Coronary artery (tissue), 2 donors: ENCODE measurements around the gene PRDM2.
A peak's percentile ranks its signal among the peaks of the same experiment; 100 is the strongest.

Experiments used
- DNase-seq: peaks from one replicate; pipeline ENCODE4 v3.0.0-alpha.2; 2017; ENCODE audit warnings: low spot score
- H3K27ac ChIP-seq, 2 donors: fragments of 200-600 bp; sonication (generic); one replicate each; pipeline ENCODE4 v1.5.1; 2016 to 2019
- H3K4me3 ChIP-seq: fragments of 200-600 bp; sonication (generic); 2 replicates; pipeline ENCODE4 v1.5.1; 2016; ENCODE audit warnings: mild to moderate bottlenecking, moderate library complexity
- TF ChIP-seq, protein P1 (sequence below): fragments of 200-600 bp; sonication (generic); IDR thresholded peaks from one replicate; pipeline ENCODE4 v1.5.1; 2019; ENCODE audit warnings: antibody characterized with exemption

Gene PRDM2

DNA sequence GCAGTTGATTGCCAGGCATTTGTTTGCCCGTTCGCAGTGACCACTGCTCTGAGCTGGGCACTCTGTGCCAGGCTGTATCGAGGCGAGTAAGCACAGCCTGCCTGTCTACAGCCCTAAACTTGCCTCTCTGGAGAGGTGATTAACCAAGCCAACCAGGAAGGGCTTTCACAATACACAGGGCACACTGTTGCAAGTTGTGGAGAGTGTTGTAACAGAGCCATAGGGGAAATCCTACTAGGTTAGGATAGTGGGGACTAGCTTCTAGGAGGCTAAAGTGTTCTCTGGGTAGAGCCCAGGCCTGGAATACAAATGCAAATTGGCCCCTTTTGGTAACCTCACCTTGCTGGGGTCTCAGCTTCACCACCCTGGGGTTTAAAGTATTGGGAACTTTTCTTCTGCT, 23.8 kb downstream of the PRDM2 start:
- no peak for DNase-seq

DNA sequence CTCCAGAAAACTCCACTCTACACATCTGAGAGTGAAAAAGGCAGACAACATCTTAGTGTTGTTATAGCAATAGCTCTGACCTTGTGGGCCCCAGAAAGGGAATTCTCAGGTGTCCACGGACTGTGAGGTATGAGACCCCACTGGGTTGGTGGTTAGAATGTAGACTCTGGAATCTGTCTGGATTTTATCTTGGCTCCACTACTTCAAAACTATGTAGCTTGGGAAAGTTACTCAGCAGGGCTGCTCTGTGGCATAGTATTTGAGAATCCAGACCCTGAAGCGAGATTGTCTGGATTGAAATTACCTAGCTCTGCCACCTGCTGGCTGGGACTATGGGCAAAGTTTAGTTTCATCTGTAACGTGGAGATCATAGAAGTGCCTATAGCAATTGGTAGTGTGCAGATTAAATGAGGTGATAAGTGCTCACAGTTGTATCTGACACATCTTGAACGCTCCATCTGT, 25.8 kb downstream of the PRDM2 start:
- TF ChIP-seq, protein P1, sequence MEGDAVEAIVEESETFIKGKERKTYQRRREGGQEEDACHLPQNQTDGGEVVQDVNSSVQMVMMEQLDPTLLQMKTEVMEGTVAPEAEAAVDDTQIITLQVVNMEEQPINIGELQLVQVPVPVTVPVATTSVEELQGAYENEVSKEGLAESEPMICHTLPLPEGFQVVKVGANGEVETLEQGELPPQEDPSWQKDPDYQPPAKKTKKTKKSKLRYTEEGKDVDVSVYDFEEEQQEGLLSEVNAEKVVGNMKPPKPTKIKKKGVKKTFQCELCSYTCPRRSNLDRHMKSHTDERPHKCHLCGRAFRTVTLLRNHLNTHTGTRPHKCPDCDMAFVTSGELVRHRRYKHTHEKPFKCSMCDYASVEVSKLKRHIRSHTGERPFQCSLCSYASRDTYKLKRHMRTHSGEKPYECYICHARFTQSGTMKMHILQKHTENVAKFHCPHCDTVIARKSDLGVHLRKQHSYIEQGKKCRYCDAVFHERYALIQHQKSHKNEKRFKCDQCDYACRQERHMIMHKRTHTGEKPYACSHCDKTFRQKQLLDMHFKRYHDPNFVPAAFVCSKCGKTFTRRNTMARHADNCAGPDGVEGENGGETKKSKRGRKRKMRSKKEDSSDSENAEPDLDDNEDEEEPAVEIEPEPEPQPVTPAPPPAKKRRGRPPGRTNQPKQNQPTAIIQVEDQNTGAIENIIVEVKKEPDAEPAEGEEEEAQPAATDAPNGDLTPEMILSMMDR: no peak
- DNase-seq: no peak
- Histone ChIP-seq H3K27ac (no peak overlapping the region), H3K4me3 (no peak overlapping the region)

More for the DNA sequence above, 23.8 kb downstream of the PRDM2 start:
- Histone ChIP-seq H3K27ac (no peak overlapping the region), H3K4me3 (no peak overlapping the region)
- TF ChIP-seq, protein P1: no peak

GRCh38 chr1:13728091-13728715, 28.2 kb downstream of the PRDM2 start:
- Histone ChIP-seq H3K4me3 (no peak overlapping the region), H3K27ac (no peak overlapping the region)
- DNase-seq: no peak
- TF ChIP-seq, protein P1: no peak

- TF ChIP-seq, protein P1: no peak
- no peak for DNase-seq
- Histone ChIP-seq H3K4me3 (no peak overlapping the region), H3K27ac (no peak overlapping the region)
Measured at GRCh38 chr1:13730291-13730690, 30.3 kb downstream of the PRDM2 start.

GRCh38 chr1:13730751-13731482, 30.9 kb downstream of the PRDM2 start:
- TF ChIP-seq, protein P1: no peak
- Histone ChIP-seq H3K4me3 (peak overlapping the region; percentile 6), H3K27ac (no peak overlapping the region)
- DNase-seq: no peak

DNA sequence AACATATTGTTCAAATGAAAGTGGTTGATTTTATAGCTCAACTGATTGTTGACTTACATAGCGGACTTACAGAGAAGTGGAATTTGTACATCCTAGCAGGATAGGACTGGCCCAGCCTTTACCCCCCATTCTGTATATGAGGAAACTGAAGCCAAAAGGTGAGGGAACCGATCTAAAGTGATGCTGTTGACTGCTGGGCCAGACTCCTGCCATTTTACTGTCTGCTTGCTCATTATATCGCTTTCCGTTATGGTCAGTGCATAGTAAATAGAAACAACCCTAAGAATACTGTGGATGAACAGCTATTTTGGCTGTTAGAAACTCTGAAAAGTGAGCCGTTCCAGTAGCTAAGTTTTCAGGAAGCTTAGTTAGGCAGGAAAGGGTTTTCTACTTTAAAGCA, 31.9 kb downstream of the PRDM2 start:
- Histone ChIP-seq H3K27ac (no peak overlapping the region), H3K4me3 (no peak overlapping the region)
- TF ChIP-seq, protein P1: no peak
- no peak for DNase-seq
